Esophagus squamous epithelium (tissue), 5 donors: ENCODE measurements around the gene ARL5A. TPM values are rescaled to one million over a fixed set of nuclear protein-coding genes. Genes with fewer than 3 reads are reported as not detected.

Experiments used
- DNase-seq: peaks from one replicate; lab custom pipeline; 2025; lab: John Stamatoyannopoulos, UW
- H3K27ac ChIP-seq, 4 donors: fragments of 200-600 bp; sonication (generic); one replicate each; pipeline ENCODE4 v1.5.1; 2016 to 2019; ENCODE audit warnings: mild to moderate bottlenecking in 1 of 4
- H3K27me3 ChIP-seq, 4 donors: fragments of 200-600 bp; sonication (generic); 1 replicate in 3 of 4; 2 replicates in 1 of 4; pipeline versions ENCODE4 v1.5.1 to v1.6.0; 2017 to 2021; ENCODE audit warnings: antibody characterized with exemption in 1 of 4
- H3K36me3 ChIP-seq, 3 donors: fragments of 200-600 bp; sonication (generic); one replicate each; pipeline ENCODE4 v1.5.1; 2016 to 2019
- H3K4me1 ChIP-seq, 3 donors: fragments of 200-600 bp; sonication (generic); one replicate each; pipeline ENCODE4 v1.5.1; 2017 to 2019
- H3K4me3 ChIP-seq, 4 donors: fragments of 200-600 bp; sonication (generic); 1 replicate in 3 of 4; 2 replicates in 1 of 4; pipeline ENCODE4 v1.5.1; 2016 to 2019; ENCODE audit warnings: mild to moderate bottlenecking in 2 of 4, moderate library complexity in 1 of 4
- H3K9me3 ChIP-seq, 3 donors: fragments of 200-600 bp; sonication (generic); one replicate each; pipeline ENCODE4 v1.5.1; 2016 to 2019
- CTCF ChIP-seq, 6 experiments: fragments of 450-650 bp in 4 of 6; fragments of 200-600 bp in 2 of 6; sonication (generic) in 2 of 6; IDR thresholded peaks; one replicate each; pipeline ENCODE4 v1.5.1; 2016 to 2019; ENCODE audit warnings: antibody characterized with exemption in 6 of 6, mild to moderate bottlenecking in 4 of 6, moderate library complexity in 4 of 6
- POLR2A ChIP-seq, 4 donors: fragments of 450-650 bp; IDR thresholded peaks; one replicate each; pipeline ENCODE4 v1.6.1; 2017; ENCODE audit warnings: antibody characterized with exemption in 4 of 4, mild to moderate bottlenecking in 4 of 4, moderate library complexity in 3 of 4
- WGBS, 2 donors: methylation state at CpG; one replicate each; pipeline ENCODE4 v1.1.5; 2018; 5-methylcytosine and 5-hydroxymethylcytosine counted together
- intact Hi-C: fragments of 100-400 bp; cut with DNase I; formaldehyde crosslinking; loops from one replicate; pipeline ENCODE4 v1.15.0; 2022
- total RNA-seq, 4 donors: library from RNA; depleted of rRNA; stranded (reverse); fragments of >200 nt; gene quantifications; one replicate each; pipeline ENCODE4 v1.1.0, GENCODE V29; 2016
- donor health status: DM: yes; HTN: yes; CAD: no.

ARL5A gene
- total RNA-seq, 4 donors from 2014 or later = 41.8 to 81.5 (median 47.2) TPM

GRCh38 chr2:151765760-151766410, 62.3 kb downstream of the ARL5A start:
- Histone ChIP-seq H3K4me1 (no peaks in the 10 kb centered on the region), H3K27ac (no peak overlapping the region), H3K9me3 (no peaks in the 10 kb centered on the region), H3K27me3 (no peaks in the 10 kb centered on the region), H3K36me3 (no peaks in the 10 kb centered on the region), H3K4me3 (no peak overlapping the region)
- intact Hi-C loops = no loop called here
- DNase-seq = no peak
- WGBS, 2 donors = 88 to 89% methylated on average over 9 of the region's 10 CpGs
- no peak for TF ChIP-seq CTCF (IDR thresholded peaks at IDR 0.05)
- no peak for TF ChIP-seq POLR2A (IDR thresholded peaks at IDR 0.05)

GRCh38 chr2:151762694-151763093, 65.5 kb downstream of the ARL5A start:
- TF ChIP-seq POLR2A (IDR thresholded peaks at IDR 0.05) (no peak), CTCF (IDR thresholded peaks at IDR 0.05) (no peak)
- intact Hi-C loops = no loop called here
- Histone ChIP-seq H3K27me3 (no peaks in the 10 kb centered on the region), H3K9me3 (no peaks in the 10 kb centered on the region), H3K27ac (no peak overlapping the region), H3K4me1 (no peaks in the 10 kb centered on the region), H3K4me3 (no peak overlapping the region), H3K36me3 (no peaks in the 10 kb centered on the region)
- DNase-seq = no peak
- WGBS, 2 donors = 53 to 57% methylated on average over 3 of the region's 3 CpGs

GRCh38 chr2:151761687-151762086, 66.5 kb downstream of the ARL5A start:
- H3K9me3 ChIP-seq = no peaks in the 10 kb centered on the region
- no peaks in the 10 kb centered on the region for H3K4me1 ChIP-seq
- TF ChIP-seq POLR2A (IDR thresholded peaks at IDR 0.05) = no peak
- no peak for TF ChIP-seq CTCF (IDR thresholded peaks at IDR 0.05)
- H3K27me3 ChIP-seq = no peaks in the 10 kb centered on the region
- no peaks in the 10 kb centered on the region for H3K36me3 ChIP-seq
- no peak for DNase-seq
- H3K27ac ChIP-seq = no peak overlapping the region
- no peak overlapping the region for H3K4me3 ChIP-seq
- intact Hi-C loops = no loop called here

GRCh38 chr2:151761193-151761592, 67.0 kb downstream of the ARL5A start:
- Histone ChIP-seq H3K27me3 (no peaks in the 10 kb centered on the region), H3K9me3 (no peaks in the 10 kb centered on the region), H3K36me3 (no peaks in the 10 kb centered on the region), H3K4me1 (no peaks in the 10 kb centered on the region), H3K27ac (no peak overlapping the region), H3K4me3 (no peak overlapping the region)
- TF ChIP-seq CTCF (IDR thresholded peaks at IDR 0.05) = no peak
- no peak for TF ChIP-seq POLR2A (IDR thresholded peaks at IDR 0.05)
- DNase-seq = no peak
- intact Hi-C loops = no loop called here
- 71 to 75% methylated on average over 3 of the region's 3 CpGs for WGBS, 2 donors

GRCh38 chr2:151760139-151760650, 68.0 kb downstream of the ARL5A start:
- H3K36me3 ChIP-seq = no peaks in the 10 kb centered on the region
- H3K4me1 ChIP-seq = no peaks in the 10 kb centered on the region
- intact Hi-C loops = no loop called here
- no peak for DNase-seq
- H3K27me3 ChIP-seq = no peaks in the 10 kb centered on the region
- no peaks in the 10 kb centered on the region for H3K9me3 ChIP-seq
- H3K27ac ChIP-seq = no peak overlapping the region
- WGBS, 2 donors = 75 to 82% methylated on average over 10 to 11 of the region's 11 CpGs
- no peak overlapping the region for H3K4me3 ChIP-seq
- no peak for TF ChIP-seq POLR2A (IDR thresholded peaks at IDR 0.05)
- TF ChIP-seq CTCF (IDR thresholded peaks at IDR 0.05) = no peak
